Vagina (tissue), 2 donors: ENCODE data around the gene C16orf92.

ENCODE experiments used
- CTCF ChIP-seq, 3 experiments: fragments of 450-650 bp in 2 of 3; fragments of 200-600 bp in 1 of 3; sonication (generic) in 1 of 3; IDR thresholded peaks; one replicate each; pipeline ENCODE4 v1.5.1; 2017 to 2019; ENCODE audit warnings: antibody characterized with exemption in 3 of 3, mild to moderate bottlenecking in 2 of 3, moderate library complexity in 2 of 3
- POLR2A ChIP-seq, 2 donors: fragments of 450-650 bp; IDR thresholded peaks; one replicate each; pipeline ENCODE4 v1.6.1; 2017; ENCODE audit warnings: antibody characterized with exemption in 2 of 2, mild to moderate bottlenecking in 2 of 2, moderate library complexity in 2 of 2

DNA sequence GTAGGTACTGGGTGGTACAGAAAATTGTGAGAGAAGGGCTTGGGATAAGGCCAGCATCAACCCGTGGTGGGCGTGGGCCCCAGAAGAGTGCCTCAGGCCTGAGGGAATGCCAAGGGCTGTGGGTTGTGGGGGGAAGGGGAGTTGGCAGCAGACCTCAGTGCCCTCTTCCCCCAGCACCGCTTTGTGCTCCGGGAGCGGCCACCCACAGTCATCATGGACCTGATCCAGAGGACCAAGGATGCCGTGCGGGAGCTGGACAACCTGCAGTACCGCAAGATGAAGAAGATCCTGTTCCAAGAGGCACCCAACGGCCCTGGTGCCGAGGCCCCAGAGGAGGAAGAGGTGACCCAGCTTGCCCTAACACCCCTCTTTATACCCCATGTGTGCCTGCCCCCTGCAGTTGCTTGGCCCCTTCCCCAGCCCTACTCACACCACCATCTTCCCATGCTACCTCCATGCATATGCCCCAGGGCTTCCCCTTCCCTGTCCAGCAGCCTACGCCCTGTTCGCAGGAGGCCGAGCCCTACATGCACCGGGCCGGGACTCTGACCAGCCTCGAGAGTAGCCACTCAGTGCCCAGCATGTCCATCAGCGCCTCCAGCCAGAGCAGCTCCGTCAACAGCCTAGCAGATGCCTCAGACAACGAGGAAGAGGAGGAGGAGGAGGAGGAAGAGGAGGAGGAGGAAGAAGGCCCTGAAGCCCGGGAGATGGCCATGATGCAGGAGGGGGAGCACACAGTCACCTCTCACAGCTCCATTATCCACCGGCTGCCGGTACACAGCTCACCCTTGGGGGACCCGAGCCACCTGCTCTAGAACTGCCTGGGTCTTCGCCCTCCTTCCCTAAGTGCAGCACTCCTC is 40.2 kb upstream of the C16orf92 start:
- TF ChIP-seq POLR2A (IDR thresholded peaks at IDR 0.05) (no peak), CTCF (IDR thresholded peaks at IDR 0.05) (no peak)
